NCI-H1930 (cell line): Measurements from ENCODE around the gene TBC1D2.
A peak's percentile ranks its signal among the peaks of the same experiment; 100 is the strongest.

ENCODE experiments used
- DNase-seq, 2 experiments: peaks; one replicate each; lab custom pipeline; 2025; lab: John Stamatoyannopoulos, UW

The TBC1D2 gene

GRCh38 chr9:98215821-98216220, 39.6 kb downstream of the TBC1D2 start:
- no peak for DNase-seq

GRCh38 chr9:98215271-98215670, 40.2 kb downstream of the TBC1D2 start:
- DNase-seq: no peak

GRCh38 chr9:98214811-98215210, 40.6 kb downstream of the TBC1D2 start:
- DNase-seq: no peak

- no peak for DNase-seq
Observed at GRCh38 chr9:98211260-98211659, 44.2 kb downstream of the TBC1D2 start.

GRCh38 chr9:98210435-98210834, 45.0 kb downstream of the TBC1D2 start:
- DNase-seq: no peak

GRCh38 chr9:98209530-98209929, 45.9 kb downstream of the TBC1D2 start:
- DNase-seq: no peak

- DNase-seq: no peak
Observed at GRCh38 chr9:98208635-98209034, 46.8 kb downstream of the TBC1D2 start.

- DNase-seq: no peak
Observed at GRCh38 chr9:98207606-98208005, 47.8 kb downstream of the TBC1D2 start.

GRCh38 chr9:98206754-98207153, 48.7 kb downstream of the TBC1D2 start:
- no peak for DNase-seq

GRCh38 chr9:98204692-98205091, 50.8 kb downstream of the TBC1D2 start:
- DNase-seq: no peak

GRCh38 chr9:98203153-98203552, 52.3 kb downstream of the TBC1D2 start:
- DNase-seq: no peak

GRCh38 chr9:98202252-98202651, 53.2 kb downstream of the TBC1D2 start:
- DNase-seq: no peak

- DNase-seq: no peak
Observed at GRCh38 chr9:98201749-98202148, 53.7 kb downstream of the TBC1D2 start.

GRCh38 chr9:98201102-98201501, 54.3 kb downstream of the TBC1D2 start:
- no peak for DNase-seq

- no peak for DNase-seq
Observed at GRCh38 chr9:98199388-98200033, 55.9 kb downstream of the TBC1D2 start.

- no peak for DNase-seq
Observed at GRCh38 chr9:98195671-98196070, 59.8 kb downstream of the TBC1D2 start.

- DNase-seq: no peak
Observed at GRCh38 chr9:98193336-98193944, 62.0 kb downstream of the TBC1D2 start.

GRCh38 chr9:98192503-98193335, 62.7 kb downstream of the TBC1D2 start, which contains the start of gene CORO2A:
TSS of gene CORO2A (minus strand) at chr9:98192637. CDS start at chr9:98157660, 34,977 bp downstream.
- peak; percentile 72 to 82 for DNase-seq

GRCh38 chr9:98191671-98192502, 63.6 kb downstream of the TBC1D2 start:
- DNase-seq: no peak

GRCh38 chr9:98191181-98191608, 64.3 kb downstream of the TBC1D2 start:
- DNase-seq: no peak

- DNase-seq: no peak
Observed at GRCh38 chr9:98190757-98191105, 64.7 kb downstream of the TBC1D2 start.

GRCh38 chr9:98189412-98189811, 66.0 kb downstream of the TBC1D2 start:
- DNase-seq: no peak
